H9 (cell line): Measurements from ENCODE around the gene DENND5A. TPM values are rescaled to one million over a fixed set of nuclear protein-coding genes. Genes with fewer than 3 reads are reported as not detected.

Experiments
- DNase-seq: peaks from one replicate; pipeline ENCODE4 v3.0.0-alpha.2; 2017
- H2AFZ ChIP-seq: one replicate; pipeline ENCODE4 v1.6.1; 2013; ENCODE audit warnings: mild to moderate bottlenecking, low read length, control low read depth, moderate library complexity
- H2AK5ac ChIP-seq: 2 replicates; pipeline ENCODE4 v1.6.1; 2013; ENCODE audit warnings: low read length, control low read depth, mixed read lengths; ENCODE audit not compliant: insufficient read length
- H2BK120ac ChIP-seq: one replicate; pipeline ENCODE4 v1.6.1; 2013; ENCODE audit warnings: low read depth, mild to moderate bottlenecking, low read length, control low read depth, inconsistent platforms; ENCODE audit not compliant: poor library complexity, severe bottlenecking
- H2BK12ac ChIP-seq: 2 replicates; pipeline ENCODE4 v1.6.1; 2013; ENCODE audit warnings: low read length, control low read depth, mixed read lengths, low read depth; ENCODE audit not compliant: insufficient read length
- H2BK15ac ChIP-seq: 2 replicates; pipeline ENCODE4 v1.6.1; 2013; ENCODE audit warnings: low read depth, low read length, control low read depth
- H2BK20ac ChIP-seq: one replicate; pipeline ENCODE4 v1.6.1; 2013; ENCODE audit warnings: low read depth, mild to moderate bottlenecking, low read length, control low read depth, inconsistent platforms; ENCODE audit not compliant: poor library complexity, severe bottlenecking
- H2BK5ac ChIP-seq: 2 replicates; pipeline ENCODE4 v1.6.1; 2013; ENCODE audit warnings: low read length, control low read depth, mixed read lengths; ENCODE audit not compliant: insufficient read length
- H3K14ac ChIP-seq: 2 replicates; pipeline ENCODE4 v1.6.1; 2013; ENCODE audit warnings: low read length, control low read depth; ENCODE audit not compliant: insufficient read depth
- H3K18ac ChIP-seq: 2 replicates; pipeline ENCODE4 v1.6.1; 2013; ENCODE audit warnings: low read depth, mild to moderate bottlenecking, mixed read lengths, low read length, control low read depth; ENCODE audit not compliant: insufficient read length
- H3K23ac ChIP-seq: 2 replicates; pipeline ENCODE4 v1.6.1; 2013; ENCODE audit warnings: low read length, control low read depth, mixed read lengths, low read depth; ENCODE audit not compliant: insufficient read length
- H3K23me2 ChIP-seq: 2 replicates; pipeline ENCODE4 v1.6.1; 2013; ENCODE audit warnings: low read depth, mild to moderate bottlenecking, mixed read lengths, low read length, control low read depth; ENCODE audit not compliant: insufficient read length, poor library complexity, severe bottlenecking
- H3K27ac ChIP-seq: 2 replicates; pipeline ENCODE4 v1.5.1; 2013; ENCODE audit warnings: low read length, control low read depth, mixed read lengths, low read depth; ENCODE audit not compliant: insufficient read length
- H3K27me3 ChIP-seq: 2 replicates; pipeline ENCODE4 v1.6.1; 2013; ENCODE audit warnings: low read length, control low read depth, inconsistent platforms; ENCODE audit not compliant: insufficient read depth
- H3K4ac ChIP-seq: 2 replicates; pipeline ENCODE4 v1.6.1; 2013; ENCODE audit warnings: low read depth, mild to moderate bottlenecking, control low read depth, inconsistent platforms, low read length, moderate library complexity
- H3K4me1 ChIP-seq: 2 replicates; pipeline ENCODE4 v1.6.1; 2013; ENCODE audit warnings: low read length, control low read depth, inconsistent platforms; ENCODE audit not compliant: insufficient read depth
- H3K4me2 ChIP-seq: 2 replicates; pipeline ENCODE4 v1.6.1; 2013; ENCODE audit warnings: low read length, control low read depth, mixed read lengths; ENCODE audit not compliant: insufficient read length, insufficient read depth
- H3K56ac ChIP-seq: 2 replicates; pipeline ENCODE4 v1.6.1; 2013; ENCODE audit warnings: low read depth, mild to moderate bottlenecking, mixed read lengths, low read length, control low read depth; ENCODE audit not compliant: insufficient read length
- H3K79me1 ChIP-seq: 2 replicates; pipeline ENCODE4 v1.6.1; 2013; ENCODE audit warnings: low read depth, mild to moderate bottlenecking, moderate library complexity, low read length, control low read depth, inconsistent platforms; ENCODE audit not compliant: insufficient read depth, poor library complexity, severe bottlenecking
- H3K79me2 ChIP-seq: 2 replicates; pipeline ENCODE4 v1.6.1; 2013; ENCODE audit warnings: low read length, control low read depth, inconsistent platforms; ENCODE audit not compliant: insufficient read depth
- H3K9ac ChIP-seq: 2 replicates; pipeline ENCODE4 v1.6.1; 2013; ENCODE audit warnings: low read length, control low read depth, mixed read lengths; ENCODE audit not compliant: insufficient read length; ENCODE audit errors: extremely low read depth
- H3K9me3 ChIP-seq: one replicate; pipeline ENCODE4 v1.6.1; 2013; ENCODE audit warnings: low read depth, low read length, inconsistent platforms; ENCODE audit not compliant: control insufficient read depth
- H3T11ph ChIP-seq: one replicate; pipeline ENCODE4 v1.6.1; 2013; ENCODE audit warnings: mild to moderate bottlenecking, low read length, control low read depth, inconsistent platforms
- H4K20me1 ChIP-seq: one replicate; pipeline ENCODE4 v1.6.1; 2013; ENCODE audit not compliant: control insufficient read depth, insufficient read length, insufficient read depth
- H4K5ac ChIP-seq: 2 replicates; pipeline ENCODE4 v1.6.1; 2013; ENCODE audit warnings: low read depth, mild to moderate bottlenecking, mixed read lengths, low read length, control low read depth; ENCODE audit not compliant: insufficient read length
- H4K8ac ChIP-seq: replicated peaks from 2 replicates; pipeline ENCODE4 v1.6.1; 2013; ENCODE audit warnings: low read length, control low read depth, mixed read lengths, low read depth; ENCODE audit not compliant: insufficient read length
- H4K91ac ChIP-seq: 2 replicates; pipeline ENCODE4 v1.6.1; 2013; ENCODE audit warnings: low read depth, mild to moderate bottlenecking, moderate library complexity, mixed read lengths, low read length, control low read depth; ENCODE audit not compliant: insufficient read length
- H3K27ac Mint-ChIP-seq, 3 experiments: 2 replicates in 2 of 3; 3 replicates in 1 of 3; pipeline ENCODE4 v1.8.0; 2020 to 2021; ENCODE audit warnings: mixed read lengths in 3 of 3, mild to moderate bottlenecking in 1 of 3, moderate library complexity in 1 of 3
- H3K27me3 Mint-ChIP-seq: 2 replicates; pipeline ENCODE4 v1.8.0; 2021; ENCODE audit warnings: low read depth, mild to moderate bottlenecking, moderate library complexity, mixed read lengths
- H3K36me3 Mint-ChIP-seq, 3 experiments: 2 replicates in 2 of 3; 3 replicates in 1 of 3; pipeline ENCODE4 v1.8.0; 2020 to 2021; ENCODE audit warnings: low read depth in 3 of 3, mixed read lengths in 3 of 3; ENCODE audit not compliant: insufficient read depth in 1 of 3
- H3K4me1 Mint-ChIP-seq, 2 experiments: 2 replicates each; pipeline ENCODE4 v1.8.0; 2020; ENCODE audit warnings: mixed read lengths in 2 of 2
- H3K4me3 Mint-ChIP-seq, 2 experiments: 2 replicates in 1 of 2; 3 replicates in 1 of 2; pipeline ENCODE4 v1.8.0; 2020 to 2021; ENCODE audit warnings: mild to moderate bottlenecking in 2 of 2, mixed read lengths in 2 of 2, moderate library complexity in 1 of 2
- H3K9me3 Mint-ChIP-seq, 2 experiments: 2 replicates in 1 of 2; 3 replicates in 1 of 2; pipeline ENCODE4 v1.8.0; 2020; ENCODE audit warnings: mild to moderate bottlenecking in 2 of 2, mixed read lengths in 2 of 2, moderate library complexity in 1 of 2
- CTCF ChIP-seq: fragments of 200-600 bp; sonication (generic); conservative IDR thresholded peaks from 3 replicates; pipeline ENCODE4 v1.8.0; 2021; ENCODE audit warnings: antibody characterized with exemption, mild to moderate bottlenecking
- WGBS: extraction: QIAGEN DNeasy Blood & Tissue Kit; methylation state at CpG from one replicate; pipeline ENCODE4 v1.1.7; 2013; ENCODE audit warnings: missing lambda C conversion rate, low lambda C conversion rate, mixed read lengths; ENCODE audit not compliant: insufficient read length; ENCODE audit errors: extremely low coverage; 5-methylcytosine and 5-hydroxymethylcytosine counted together
- total RNA-seq: library from RNA; stranded (reverse); gene quantifications from 2 replicates; pipeline ENCODE4 v1.2.1, GENCODE V29; 2021

DENND5A gene
- total RNA-seq, 1 experiment from 2014 or later: 59.6 TPM

DNA sequence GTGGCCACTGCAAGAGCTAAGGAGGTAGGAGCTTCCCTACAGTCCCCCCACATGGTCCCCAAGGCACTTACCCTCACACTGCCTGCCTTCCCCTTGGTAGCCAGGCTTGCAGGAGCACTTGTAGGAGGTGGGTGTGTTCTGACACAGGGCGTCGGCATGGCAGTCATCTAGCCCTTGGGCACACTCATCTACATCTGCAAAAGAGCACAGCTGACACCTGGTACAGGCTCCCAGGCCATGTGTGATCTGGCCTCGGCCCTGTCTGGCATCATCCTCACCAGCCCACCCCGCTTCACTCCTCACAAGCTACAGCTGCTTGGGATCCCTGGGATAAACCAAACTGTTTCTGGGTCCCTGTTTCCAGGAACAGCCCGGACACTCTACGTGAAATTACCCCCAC is 175.5 kb downstream of the DENND5A start:
- Mint-ChIP-seq H3K27ac (no peak overlapping the region), H3K4me1 (peaks cover 11 to 12% of the 10 kb centered on the region in 2 experiments)

More for the DNA sequence above, 175.5 kb downstream of the DENND5A start:
- H3K23ac ChIP-seq: no peak overlapping the region
- WGBS: no CpG with 5 or more reads among the region's 6 CpGs
- no peaks in the 10 kb centered on the region for H3K79me2 ChIP-seq
- no peak overlapping the region for H2BK120ac ChIP-seq
- no peak overlapping the region for H3K14ac ChIP-seq
- peaks cover 10% of the 10 kb centered on the region; the same call in 1 of the 2 replicates for H3K27me3 ChIP-seq
- no peak overlapping the region for H3K4ac ChIP-seq
- peaks cover 2% of the 10 kb centered on the region; the same call in 1 of the 2 replicates for H3K4me1 ChIP-seq
- H4K20me1 ChIP-seq: no peaks in the 10 kb centered on the region
- H2BK15ac ChIP-seq: no peak overlapping the region
- no peak for TF ChIP-seq CTCF
- no peak overlapping the region for H4K8ac ChIP-seq
- H3K18ac ChIP-seq: no peak overlapping the region
- H2BK12ac ChIP-seq: no peak overlapping the region
- no peak overlapping the region for H3T11ph ChIP-seq
- no peak overlapping the region for H3K27ac ChIP-seq
- H3K9ac ChIP-seq: no peak overlapping the region
- H3K79me1 ChIP-seq: no peaks in the 10 kb centered on the region
- no peak overlapping the region for H3K56ac ChIP-seq
- H3K36me3 Mint-ChIP-seq: no peaks in the 10 kb centered on the region
- H3K4me3 Mint-ChIP-seq: peak overlapping the region in 1 of 2 experiments; percentile 71; a peak in 2 of 5 replicates
- no peak overlapping the region for H2BK20ac ChIP-seq
- no peak overlapping the region for H2AK5ac ChIP-seq
- no peak for DNase-seq
- H3K9me3 ChIP-seq: no peaks in the 10 kb centered on the region
- H3K23me2 ChIP-seq: peaks cover 8% of the 10 kb centered on the region
- no peak overlapping the region for H4K5ac ChIP-seq
- H3K4me2 ChIP-seq: no peak overlapping the region
- H2BK5ac ChIP-seq: no peak overlapping the region
- H3K27me3 Mint-ChIP-seq: peaks cover 50% of the 10 kb centered on the region
- no peak overlapping the region for H2AFZ ChIP-seq
- no peaks in the 10 kb centered on the region; a peak in 1 of 5 replicates for H3K9me3 Mint-ChIP-seq
- no peak overlapping the region for H4K91ac ChIP-seq
